AG04449 (cell line): ENCODE data around the gene ANO9.

ENCODE experiments used
- CTCF ChIA-PET: fragments of 350-600 bp; formaldehyde crosslinking; extraction: SDS; loops from one replicate; lab custom pipeline; 2021; ENCODE audit warnings: antibody characterized with exemption; lab: Yijun Ruan, JAX
- POLR2A ChIA-PET: fragments of 400-600, 350-600 bp; formaldehyde crosslinking; extraction: SDS; loops from one replicate; lab custom pipeline; 2020; ENCODE audit warnings: antibody characterized with exemption, inconsistent platforms; lab: Yijun Ruan, JAX
- DNase-seq: peaks from one replicate; pipeline ENCODE4 v3.0.0-alpha.2; 2010; ENCODE audit warnings: low read depth, low spot score
- H3K4me3 ChIP-seq: 2 replicates; pipeline ENCODE4 v1.5.1; 2011; ENCODE audit warnings: low read depth, mild to moderate bottlenecking, control low read depth, low read length
- CTCF ChIP-seq: IDR thresholded peaks from one replicate; pipeline ENCODE4 v1.5.1; 2011; ENCODE audit warnings: mild to moderate bottlenecking, moderate library complexity, low read length, control low read depth, inconsistent platforms; ENCODE audit not compliant: insufficient read depth; ENCODE audit errors: missing control alignments

Gene ANO9

GRCh38 chr11:368414-369335 is 73.1 kb downstream of the ANO9 start:
- DNase-seq = no peak

GRCh38 chr11:367956-368413 is 73.8 kb downstream of the ANO9 start:
- ChIA-PET POLR2A (interaction anchor here (0.9 kb wide), 1 partner anchor 161 kb away, joined by 4 read pairs; the partner anchor contains the start of genes BET1L and RIC8A), CTCF (interaction anchor here (2.1 to 2.9 kb wide), 4 partner anchors 9 to 80 kb away, joined by 5 to 14 read pairs (median 8); no protein-coding TSS in a partner anchor)
- DNase-seq = no peak
- TF ChIP-seq CTCF = no peak
- no peak overlapping the region for H3K4me3 ChIP-seq

More at GRCh38 chr11:368414-369335, 73.1 kb downstream of the ANO9 start:
- POLR2A ChIA-PET = interaction anchor here (0.9 kb wide), 1 partner anchor 161 kb away, joined by 4 read pairs; the partner anchor contains the start of genes BET1L and RIC8A
- no peak for TF ChIP-seq CTCF
- CTCF ChIA-PET = interaction anchor here (0.8 to 2.9 kb wide), 5 partner anchors 10 to 118 kb away, joined by 3 to 14 read pairs (median 8); no protein-coding TSS in a partner anchor
- H3K4me3 ChIP-seq = peak overlapping the region; percentile 50
